IgD-negative memory B cell (primary cell): ENCODE data around the gene S100A4. TPM values are rescaled to one million over a fixed set of nuclear protein-coding genes. Genes with fewer than 3 reads are reported as not detected.

ENCODE experiments used
- H3K27ac Mint-ChIP-seq, 3 donors: one replicate each; pipeline ENCODE4 v1.8.0; 2020 to 2022; ENCODE audit warnings: mild to moderate bottlenecking in 3 of 3, mixed read lengths in 3 of 3, moderate library complexity in 1 of 3
- H3K27me3 Mint-ChIP-seq: one replicate; pipeline ENCODE4 v1.8.0; 2021; ENCODE audit warnings: mixed read lengths
- H3K36me3 Mint-ChIP-seq: one replicate; pipeline ENCODE4 v1.8.0; 2020; ENCODE audit warnings: mild to moderate bottlenecking, mixed read lengths
- H3K4me1 Mint-ChIP-seq, 3 donors: one replicate each; pipeline ENCODE4 v1.8.0; 2020 to 2022; ENCODE audit warnings: mixed read lengths in 3 of 3, mild to moderate bottlenecking in 1 of 3
- H3K4me3 Mint-ChIP-seq, 4 donors: one replicate each; pipeline ENCODE4 v1.8.0; 2020 to 2022; ENCODE audit warnings: mild to moderate bottlenecking in 4 of 4, mixed read lengths in 4 of 4, moderate library complexity in 3 of 4
- H3K9me3 Mint-ChIP-seq, 3 donors: one replicate each; pipeline ENCODE4 v1.8.0; 2020 to 2021; ENCODE audit warnings: mixed read lengths in 3 of 3, mild to moderate bottlenecking in 1 of 3
- polyA plus RNA-seq: library from polyadenylated mRNA; unstranded; fragments of 300-500 nt; fragmentation: Illumina TruSeq; gene quantifications from one replicate; pipeline ENCODE4 v1.2.3, GENCODE V29; 2021

The S100A4 gene
- polyA plus RNA-seq, 1 donor from 2014 or later, result 524 TPM

- Mint-ChIP-seq H3K36me3 (peaks cover 12% of the 10 kb centered on the region), H3K9me3 (no peaks in the 10 kb centered on the region), H3K4me3 (peak overlapping the region in 1 of 4 donors; percentile 41), H3K27ac (peak overlapping the region in 1 of 3 donors; percentile 25), H3K27me3 (peaks cover 3% of the 10 kb centered on the region), H3K4me1 (peaks cover 16 to 32% (median 27%) of the 10 kb centered on the region in 3 donors)
Observed at GRCh38 chr1:153546796-153547559, 1.4 kb upstream of the S100A4 start.

GRCh38 chr1:153546371-153546770, 765 bp upstream of the S100A4 start:
- H3K27ac Mint-ChIP-seq, result peak overlapping the region in 2 of 3 donors; percentile 77 to 96
- peak overlapping the region in 2 of 4 donors; percentile 95 to 99 for H3K4me3 Mint-ChIP-seq
- H3K27me3 Mint-ChIP-seq, result peaks cover 3% of the 10 kb centered on the region
- H3K4me1 Mint-ChIP-seq, result peaks cover 21 to 38% (median 33%) of the 10 kb centered on the region in 3 donors
- no peaks in the 10 kb centered on the region for H3K9me3 Mint-ChIP-seq
- H3K36me3 Mint-ChIP-seq, result peaks cover 12% of the 10 kb centered on the region

- Mint-ChIP-seq H3K9me3 (no peaks in the 10 kb centered on the region), H3K36me3 (peaks cover 12% of the 10 kb centered on the region), H3K4me3 (peak overlapping the region; percentile 92 to 99 (median 95)), H3K4me1 (peaks cover 33 to 49% (median 45%) of the 10 kb centered on the region in 3 donors), H3K27me3 (no peaks in the 10 kb centered on the region), H3K27ac (peak overlapping the region; percentile 77 to 96 (median 95))
Observed at GRCh38 chr1:153544453-153545066, 1.0 kb downstream of the S100A4 start.

- H3K4me3 Mint-ChIP-seq, result peak overlapping the region in 2 of 4 donors; percentile 19 to 79
- H3K9me3 Mint-ChIP-seq, result no peaks in the 10 kb centered on the region
- no peak overlapping the region for H3K27ac Mint-ChIP-seq
- peaks cover 36 to 49% (median 43%) of the 10 kb centered on the region in 3 donors for H3K4me1 Mint-ChIP-seq
- H3K36me3 Mint-ChIP-seq, result peaks cover 12% of the 10 kb centered on the region
- no peaks in the 10 kb centered on the region for H3K27me3 Mint-ChIP-seq
Observed at GRCh38 chr1:153543736-153544135, 1.9 kb downstream of the S100A4 start.

GRCh38 chr1:153542956-153543711, 2.5 kb downstream of the S100A4 start:
- peaks cover 12% of the 10 kb centered on the region for H3K36me3 Mint-ChIP-seq
- H3K4me1 Mint-ChIP-seq, result peaks cover 36 to 45% (median 43%) of the 10 kb centered on the region in 3 donors
- H3K27ac Mint-ChIP-seq, result peak overlapping the region; percentile 49 to 58 (median 49)
- no peaks in the 10 kb centered on the region for H3K9me3 Mint-ChIP-seq
- no peaks in the 10 kb centered on the region for H3K27me3 Mint-ChIP-seq
- H3K4me3 Mint-ChIP-seq, result peak overlapping the region in 3 of 4 donors; percentile 19 to 81 (median 79)

GRCh38 chr1:153541641-153542590, 3.7 kb downstream of the S100A4 start:
- H3K27ac Mint-ChIP-seq, result peak overlapping the region; percentile 49 to 73 (median 58)
- peak overlapping the region in 2 of 4 donors; percentile 45 to 63 for H3K4me3 Mint-ChIP-seq
- H3K36me3 Mint-ChIP-seq, result peaks cover 12% of the 10 kb centered on the region
- H3K27me3 Mint-ChIP-seq, result no peaks in the 10 kb centered on the region
- no peaks in the 10 kb centered on the region for H3K9me3 Mint-ChIP-seq
- peaks cover 36 to 47% (median 43%) of the 10 kb centered on the region in 3 donors for H3K4me1 Mint-ChIP-seq

- Mint-ChIP-seq H3K27me3 (no peaks in the 10 kb centered on the region), H3K4me1 (peaks cover 40 to 52% (median 45%) of the 10 kb centered on the region in 3 donors), H3K9me3 (no peaks in the 10 kb centered on the region), H3K4me3 (peak within 1 kb of the TSS; percentile 55 to 91 (median 72)), H3K36me3 (peaks cover 12% of the 10 kb centered on the region), H3K27ac (peak within 1 kb of the TSS; percentile 29 to 86 (median 85))
Observed at GRCh38 chr1:153540394-153541361, 4.9 kb downstream of the S100A4 start, which contains the start of gene S100A5. Gene S100A5, minus strand, starts transcription at chr1:153540934. Its CDS starts 743 bp downstream, at chr1:153540191.

- Mint-ChIP-seq H3K36me3 (peaks cover 9% of the 10 kb centered on the region), H3K9me3 (no peaks in the 10 kb centered on the region), H3K27me3 (no peaks in the 10 kb centered on the region), H3K4me3 (peak overlapping the region; percentile 12 to 91 (median 68)), H3K4me1 (peaks cover 34 to 43% (median 42%) of the 10 kb centered on the region in 3 donors), H3K27ac (peak overlapping the region; percentile 18 to 80 (median 64))
Observed at GRCh38 chr1:153539395-153540093, 6.1 kb downstream of the S100A4 start.

GRCh38 chr1:153538315-153538821, 7.2 kb downstream of the S100A4 start:
- no peak overlapping the region for H3K27ac Mint-ChIP-seq
- no peaks in the 10 kb centered on the region for H3K27me3 Mint-ChIP-seq
- peak overlapping the region in 2 of 4 donors; percentile 17 to 97 for H3K4me3 Mint-ChIP-seq
- peaks cover 38 to 46% (median 45%) of the 10 kb centered on the region in 3 donors for H3K4me1 Mint-ChIP-seq
- H3K9me3 Mint-ChIP-seq, result no peaks in the 10 kb centered on the region
- H3K36me3 Mint-ChIP-seq, result peaks cover 4% of the 10 kb centered on the region

GRCh38 chr1:153537376-153537730, 8.3 kb downstream of the S100A4 start:
- Mint-ChIP-seq H3K27me3 (no peaks in the 10 kb centered on the region), H3K27ac (no peak overlapping the region), H3K36me3 (no peaks in the 10 kb centered on the region), H3K4me3 (peak overlapping the region in 3 of 4 donors; percentile 68 to 97 (median 80)), H3K9me3 (no peaks in the 10 kb centered on the region), H3K4me1 (peaks cover 37 to 54% (median 48%) of the 10 kb centered on the region in 3 donors)

- Mint-ChIP-seq H3K4me1 (peaks cover 37 to 57% (median 49%) of the 10 kb centered on the region in 3 donors), H3K4me3 (peak overlapping the region; percentile 95 to 98 (median 96)), H3K27ac (peak overlapping the region; percentile 59 to 88 (median 82)), H3K9me3 (no peaks in the 10 kb centered on the region), H3K27me3 (no peaks in the 10 kb centered on the region), H3K36me3 (no peaks in the 10 kb centered on the region)
Observed at GRCh38 chr1:153536671-153537375, 8.8 kb downstream of the S100A4 start.
